Thymus (tissue), 11 donors: ENCODE data around the gene PBRM1. TPM values are rescaled to one million over a fixed set of nuclear protein-coding genes. Genes with fewer than 3 reads are reported as not detected.

Experiments
- DNase-seq, 9 donors: peaks; one replicate each; pipeline ENCODE4 v3.0.0-alpha.2; 2013; ENCODE audit warnings: low spot score in 9 of 9, low read depth in 6 of 9, missing footprints in 1 of 9
- H3K27ac ChIP-seq, 2 donors: one replicate each; pipeline ENCODE4 v1.5.1; 2013; ENCODE audit warnings: control low read depth in 1 of 2, low read depth in 1 of 2, low read length in 1 of 2, mild to moderate bottlenecking in 1 of 2, moderate library complexity in 1 of 2
- H3K27me3 ChIP-seq, 2 donors: one replicate each; pipeline ENCODE4 v1.5.1; 2013; ENCODE audit warnings: low read length in 1 of 2; ENCODE audit not compliant: control insufficient read depth in 2 of 2, insufficient read depth in 1 of 2
- H3K36me3 ChIP-seq, 2 donors: one replicate each; pipeline ENCODE4 v1.5.1; 2013; ENCODE audit warnings: low read length in 1 of 2, mild to moderate bottlenecking in 1 of 2, moderate library complexity in 1 of 2; ENCODE audit not compliant: control insufficient read depth in 2 of 2, insufficient read depth in 2 of 2
- H3K4me1 ChIP-seq, 2 donors: one replicate each; pipeline ENCODE4 v1.5.1; 2013; ENCODE audit warnings: low read length in 2 of 2; ENCODE audit not compliant: control insufficient read depth in 2 of 2, insufficient read depth in 2 of 2
- H3K4me3 ChIP-seq, 2 donors: one replicate each; pipeline ENCODE4 v1.5.1; 2013; ENCODE audit warnings: low read length in 2 of 2, control low read depth in 1 of 2, mild to moderate bottlenecking in 1 of 2
- H3K9me3 ChIP-seq, 2 donors: one replicate each; pipeline ENCODE4 v1.5.1; 2013; ENCODE audit warnings: low read length in 1 of 2, mild to moderate bottlenecking in 1 of 2; ENCODE audit not compliant: control insufficient read depth in 2 of 2, insufficient read depth in 1 of 2
- WGBS: extraction: QIAGEN DNeasy Blood & Tissue Kit; methylation state at CpG from one replicate; pipeline ENCODE4 v1.1.7; 2013; 5-methylcytosine and 5-hydroxymethylcytosine counted together
- polyA plus RNA-seq: library from polyadenylated mRNA; stranded (reverse); fragments of 200-250 nt; gene quantifications from one replicate; pipeline ENCODE4 v1.2.3, GENCODE V29; 2013
- total RNA-seq: library from RNA; stranded (reverse); fragments of 120-200 nt; gene quantifications from one replicate; pipeline ENCODE4 v1.2.4, GENCODE V29; 2013
- donor health status: healthy.

The PBRM1 gene
- total and polyA plus RNA-seq, 2 donors = 15.7 to 48.1 TPM

- 4% methylated on average over 78 of the region's 78 CpGs for WGBS
- H3K4me1 ChIP-seq = peaks cover 27 to 40% of the 10 kb centered on the region in 2 donors
- peaks cover 2 to 9% of the 10 kb centered on the region in 2 donors for H3K36me3 ChIP-seq
- no peak overlapping the region for H3K27ac ChIP-seq
- H3K9me3 ChIP-seq = peaks cover 0 to 1% of the 10 kb centered on the region in 2 donors
- peak in 1 of 9 donors; percentile 40 for DNase-seq
- peak overlapping the region; percentile 57 to 65 for H3K4me3 ChIP-seq
- peaks cover 0 to 19% of the 10 kb centered on the region in 2 donors for H3K27me3 ChIP-seq
These were observed 152.7 kb downstream of the PBRM1 start for GRCh38 chr3:52532838-52533622.

- H3K36me3 ChIP-seq = peaks cover 6 to 13% of the 10 kb centered on the region in 2 donors
- 41% methylated on average over 5 of the region's 5 CpGs for WGBS
- H3K9me3 ChIP-seq = peaks cover 0 to 1% of the 10 kb centered on the region in 2 donors
- peaks cover 21 to 35% of the 10 kb centered on the region in 2 donors for H3K4me1 ChIP-seq
- no peak overlapping the region for H3K27ac ChIP-seq
- peak in 1 of 9 donors; percentile 20 for DNase-seq
- H3K27me3 ChIP-seq = peaks cover 0 to 19% of the 10 kb centered on the region in 2 donors
- peak overlapping the region; percentile 57 to 65 for H3K4me3 ChIP-seq
These were observed 153.2 kb downstream of the PBRM1 start for GRCh38 chr3:52532517-52532837.

- Histone ChIP-seq H3K27ac (no peak overlapping the region), H3K27me3 (peaks cover 0 to 19% of the 10 kb centered on the region in 2 donors), H3K4me3 (peak overlapping the region in 1 of 2 donors; percentile 57), H3K9me3 (peaks cover 0 to 1% of the 10 kb centered on the region in 2 donors), H3K4me1 (peaks cover 16 to 30% of the 10 kb centered on the region in 2 donors), H3K36me3 (peaks cover 6 to 18% of the 10 kb centered on the region in 2 donors)
- WGBS = 96% methylated on average over 14 of the region's 14 CpGs
- DNase-seq = no peak
These were observed 153.7 kb downstream of the PBRM1 start for GRCh38 chr3:52531860-52532516.

GRCh38 chr3:52530918-52531826, 154.5 kb downstream of the PBRM1 start:
- peaks cover 15 to 29% of the 10 kb centered on the region in 2 donors for H3K4me1 ChIP-seq
- no peak overlapping the region for H3K27ac ChIP-seq
- no peak overlapping the region for H3K4me3 ChIP-seq
- H3K36me3 ChIP-seq = peaks cover 6 to 18% of the 10 kb centered on the region in 2 donors
- DNase-seq = no peak
- peaks cover 0 to 19% of the 10 kb centered on the region in 2 donors for H3K27me3 ChIP-seq
- 89% methylated on average over 10 of the region's 10 CpGs for WGBS
- peaks cover 0 to 1% of the 10 kb centered on the region in 2 donors for H3K9me3 ChIP-seq

GRCh38 chr3:52529376-52530333, 156.1 kb downstream of the PBRM1 start:
- no peak overlapping the region for H3K4me3 ChIP-seq
- H3K27me3 ChIP-seq = peaks cover 0 to 18% of the 10 kb centered on the region in 2 donors
- H3K36me3 ChIP-seq = peaks cover 6 to 20% of the 10 kb centered on the region in 2 donors
- 96% methylated on average over 12 of the region's 12 CpGs for WGBS
- no peak for DNase-seq
- peaks cover 11 to 27% of the 10 kb centered on the region in 2 donors for H3K4me1 ChIP-seq
- H3K9me3 ChIP-seq = peaks cover 0 to 1% of the 10 kb centered on the region in 2 donors
- H3K27ac ChIP-seq = no peak overlapping the region

GRCh38 chr3:52528586-52529375, 156.9 kb downstream of the PBRM1 start:
- DNase-seq = no peak
- Histone ChIP-seq H3K4me3 (no peak overlapping the region), H3K9me3 (peaks cover 0 to 1% of the 10 kb centered on the region in 2 donors), H3K36me3 (peaks cover 6 to 20% of the 10 kb centered on the region in 2 donors), H3K4me1 (peaks cover 11 to 20% of the 10 kb centered on the region in 2 donors), H3K27ac (no peak overlapping the region), H3K27me3 (peaks cover 0 to 10% of the 10 kb centered on the region in 2 donors)
- WGBS = 98% methylated on average over 25 of the region's 25 CpGs

GRCh38 chr3:52527732-52528585, 157.8 kb downstream of the PBRM1 start:
- WGBS = 99% methylated on average over 18 of the region's 18 CpGs
- peaks cover 0 to 6% of the 10 kb centered on the region in 2 donors for H3K27me3 ChIP-seq
- H3K9me3 ChIP-seq = peaks cover 0 to 1% of the 10 kb centered on the region in 2 donors
- peaks cover 10 to 19% of the 10 kb centered on the region in 2 donors for H3K4me1 ChIP-seq
- no peak overlapping the region for H3K27ac ChIP-seq
- peaks cover 6 to 20% of the 10 kb centered on the region in 2 donors for H3K36me3 ChIP-seq
- no peak for DNase-seq
- no peak overlapping the region for H3K4me3 ChIP-seq
